Neutrophil (primary cell): ENCODE data around the gene PTPRN2.

Source experiments
- H3K27ac ChIP-seq: fragments of 200-600 bp; sonication (generic); 2 replicates; pipeline ENCODE4 v1.5.1; 2016; ENCODE audit warnings: mild to moderate bottlenecking, moderate library complexity
- H3K27me3 ChIP-seq: fragments of 200-600 bp; sonication (generic); 2 replicates; pipeline ENCODE4 v1.6.0; 2016; ENCODE audit warnings: mild to moderate bottlenecking
- H3K36me3 ChIP-seq: fragments of 200-600 bp; sonication (generic); 2 replicates; pipeline ENCODE4 v1.5.1; 2017
- H3K4me1 ChIP-seq, 2 experiments: fragments of 200-600 bp in 1 of 2; sonication (generic) in 1 of 2; 1 replicate in 1 of 2; 2 replicates in 1 of 2; pipeline versions ENCODE4 v1.5.1 to v1.6.1; 2013 to 2016; ENCODE audit warnings: low read depth in 1 of 2, low read length in 1 of 2, mild to moderate bottlenecking in 1 of 2, moderate library complexity in 1 of 2; ENCODE audit not compliant: control insufficient read depth in 1 of 2, insufficient read depth in 1 of 2
- H3K4me3 ChIP-seq, 2 experiments: fragments of 200-600 bp in 1 of 2; sonication (generic) in 1 of 2; 1 replicate in 1 of 2; 2 replicates in 1 of 2; pipeline ENCODE4 v1.5.1; 2013 to 2016; ENCODE audit warnings: low read depth in 1 of 2, low read length in 1 of 2, mild to moderate bottlenecking in 1 of 2, moderate library complexity in 1 of 2
- H3K9me3 ChIP-seq: fragments of 200-600 bp; sonication (generic); 2 replicates; pipeline ENCODE4 v1.5.1; 2016
- CTCF ChIP-seq: fragments of 200-600 bp; sonication (generic); IDR thresholded peaks from 2 replicates; pipeline ENCODE4 v1.5.1; 2016; ENCODE audit warnings: antibody characterized with exemption

PTPRN2 gene

GRCh38 chr7:157603716-157604115 is 983.9 kb downstream of the PTPRN2 start:
- Histone ChIP-seq H3K4me3 (no peak overlapping the region), H3K36me3 (no peaks in the 10 kb centered on the region), H3K9me3 (no peaks in the 10 kb centered on the region), H3K27ac (no peak overlapping the region), H3K4me1 (no peaks in the 10 kb centered on the region), H3K27me3 (peaks cover 8% of the 10 kb centered on the region)
- TF ChIP-seq CTCF: no peak

- Histone ChIP-seq H3K36me3 (no peaks in the 10 kb centered on the region), H3K27me3 (peaks cover 8% of the 10 kb centered on the region)
- no peak for TF ChIP-seq CTCF
These were observed 984.6 kb downstream of the PTPRN2 start for GRCh38 chr7:157603005-157603404.

GRCh38 chr7:157602581-157602980 is 985.0 kb downstream of the PTPRN2 start:
- no peaks in the 10 kb centered on the region for H3K9me3 ChIP-seq
- TF ChIP-seq CTCF: no peak
- no peak overlapping the region for H3K4me3 ChIP-seq
- H3K27ac ChIP-seq: no peak overlapping the region
- H3K27me3 ChIP-seq: peaks cover 8% of the 10 kb centered on the region
- H3K36me3 ChIP-seq: no peaks in the 10 kb centered on the region
- H3K4me1 ChIP-seq: no peaks in the 10 kb centered on the region

More at GRCh38 chr7:157603005-157603404, 984.6 kb downstream of the PTPRN2 start:
- Histone ChIP-seq H3K27ac (no peak overlapping the region), H3K9me3 (no peaks in the 10 kb centered on the region), H3K4me1 (no peaks in the 10 kb centered on the region), H3K4me3 (no peak overlapping the region)

- no peaks in the 10 kb centered on the region for H3K9me3 ChIP-seq
- no peak overlapping the region for H3K4me3 ChIP-seq
- H3K4me1 ChIP-seq: no peaks in the 10 kb centered on the region
- TF ChIP-seq CTCF: no peak
- no peak overlapping the region for H3K27ac ChIP-seq
- no peaks in the 10 kb centered on the region for H3K36me3 ChIP-seq
- peaks cover 8% of the 10 kb centered on the region for H3K27me3 ChIP-seq
These were observed 985.5 kb downstream of the PTPRN2 start for GRCh38 chr7:157602156-157602555.

GRCh38 chr7:157601530-157601929 is 986.1 kb downstream of the PTPRN2 start:
- Histone ChIP-seq H3K9me3 (no peaks in the 10 kb centered on the region), H3K36me3 (no peaks in the 10 kb centered on the region), H3K4me3 (no peak overlapping the region), H3K4me1 (no peaks in the 10 kb centered on the region), H3K27me3 (peaks cover 5% of the 10 kb centered on the region), H3K27ac (no peak overlapping the region)
- no peak for TF ChIP-seq CTCF

GRCh38 chr7:157599491-157599890 is 988.1 kb downstream of the PTPRN2 start:
- no peaks in the 10 kb centered on the region for H3K9me3 ChIP-seq
- no peaks in the 10 kb centered on the region for H3K36me3 ChIP-seq
- H3K27ac ChIP-seq: no peak overlapping the region

More at GRCh38 chr7:157599491-157599890, 988.1 kb downstream of the PTPRN2 start:
- no peak for TF ChIP-seq CTCF
- H3K4me3 ChIP-seq: no peak overlapping the region
- no peaks in the 10 kb centered on the region for H3K4me1 ChIP-seq
- peaks cover 10% of the 10 kb centered on the region for H3K27me3 ChIP-seq
